GM13976 (cell line): Measurements from ENCODE around the gene TDRD1.

Experiments used
- DNase-seq: peaks from one replicate; pipeline ENCODE4 v3.0.0; 2012; ENCODE audit warnings: low spot score
- in situ Hi-C: fragments of 300-500 bp; cut with MboI; formaldehyde crosslinking; loops from one replicate; pipeline ENCODE4 v1.12.0; 2022; ENCODE audit warnings: low sequenced_read_pairs, mixed read lengths, inconsistent platforms; ENCODE audit not compliant: unreplicated experiment
- TF ChIP-seq, protein P1 (sequence below): IDR thresholded peaks from 2 replicates; pipeline ENCODE4 v1.5.1; 2012; ENCODE audit warnings: borderline replicate concordance, mild to moderate bottlenecking; ENCODE audit not compliant: insufficient read depth; ENCODE audit errors: extremely low read depth, missing control alignments, control extremely low read depth

The TDRD1 gene

DNA sequence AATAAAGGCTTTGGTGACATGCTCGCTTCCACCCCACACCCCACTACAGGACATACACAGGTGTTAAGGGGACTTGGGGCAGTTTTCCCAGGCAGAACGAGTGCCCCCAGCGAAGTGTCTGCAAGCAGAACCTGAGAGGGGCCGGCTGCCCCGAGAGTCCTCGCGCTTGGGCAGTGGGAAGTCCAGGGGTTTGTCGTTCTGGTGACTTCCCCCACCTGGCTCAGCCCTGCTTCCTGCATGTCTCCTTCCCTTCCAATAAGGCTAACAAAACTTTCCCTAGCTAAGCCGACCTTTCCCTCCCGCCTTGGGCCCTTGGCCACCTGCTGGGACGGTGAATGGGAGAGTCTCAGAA is 60.8 kb downstream of the TDRD1 start:
- TF ChIP-seq, protein P1, sequence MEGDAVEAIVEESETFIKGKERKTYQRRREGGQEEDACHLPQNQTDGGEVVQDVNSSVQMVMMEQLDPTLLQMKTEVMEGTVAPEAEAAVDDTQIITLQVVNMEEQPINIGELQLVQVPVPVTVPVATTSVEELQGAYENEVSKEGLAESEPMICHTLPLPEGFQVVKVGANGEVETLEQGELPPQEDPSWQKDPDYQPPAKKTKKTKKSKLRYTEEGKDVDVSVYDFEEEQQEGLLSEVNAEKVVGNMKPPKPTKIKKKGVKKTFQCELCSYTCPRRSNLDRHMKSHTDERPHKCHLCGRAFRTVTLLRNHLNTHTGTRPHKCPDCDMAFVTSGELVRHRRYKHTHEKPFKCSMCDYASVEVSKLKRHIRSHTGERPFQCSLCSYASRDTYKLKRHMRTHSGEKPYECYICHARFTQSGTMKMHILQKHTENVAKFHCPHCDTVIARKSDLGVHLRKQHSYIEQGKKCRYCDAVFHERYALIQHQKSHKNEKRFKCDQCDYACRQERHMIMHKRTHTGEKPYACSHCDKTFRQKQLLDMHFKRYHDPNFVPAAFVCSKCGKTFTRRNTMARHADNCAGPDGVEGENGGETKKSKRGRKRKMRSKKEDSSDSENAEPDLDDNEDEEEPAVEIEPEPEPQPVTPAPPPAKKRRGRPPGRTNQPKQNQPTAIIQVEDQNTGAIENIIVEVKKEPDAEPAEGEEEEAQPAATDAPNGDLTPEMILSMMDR: no peak
- in situ Hi-C loops: no loop called here
- no peak for DNase-seq

DNA sequence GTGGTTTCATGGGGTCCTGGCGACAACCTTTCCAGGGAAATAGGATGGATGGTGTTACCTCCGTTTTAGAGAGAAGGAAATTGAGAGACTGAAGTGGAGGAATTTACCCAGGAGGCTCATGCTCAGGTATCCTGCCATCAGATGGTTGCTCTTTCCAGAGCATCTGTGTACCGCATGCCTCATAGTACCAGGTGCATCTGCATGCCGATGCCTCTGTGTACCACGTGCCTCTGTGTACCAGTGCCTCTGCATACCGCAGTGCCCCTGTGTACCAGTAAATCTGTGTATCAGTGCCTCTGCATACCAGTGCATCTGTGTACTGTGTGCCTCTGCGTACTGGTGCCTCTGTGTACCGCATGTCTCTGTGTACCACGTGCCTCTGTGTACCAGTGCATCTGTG is 63.1 kb downstream of the TDRD1 start:
- TF ChIP-seq, protein P1: no peak
- no peak for DNase-seq
- in situ Hi-C loops: no loop called here

DNA sequence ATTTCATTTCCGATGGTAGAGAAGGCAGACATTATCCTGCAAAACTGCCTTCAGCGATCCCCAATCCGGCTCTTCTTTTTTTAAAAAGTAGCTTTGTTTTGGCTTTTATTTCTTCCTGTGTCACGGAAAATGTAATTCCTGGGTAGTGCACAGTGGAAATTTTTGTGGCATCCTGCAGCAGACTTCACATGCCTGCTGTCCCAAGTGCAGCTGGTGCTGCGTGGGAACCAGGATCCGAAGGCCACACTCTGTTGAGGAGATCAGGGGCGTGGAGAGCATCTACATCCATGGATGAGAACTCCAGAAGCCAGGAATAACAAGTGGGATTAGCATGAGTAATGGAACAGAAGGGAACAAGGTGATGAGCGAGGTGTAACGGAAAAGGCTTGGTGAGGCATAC is 64.5 kb downstream of the TDRD1 start:
- in situ Hi-C loops: no loop called here
- TF ChIP-seq, protein P1: no peak
- no peak for DNase-seq

DNA sequence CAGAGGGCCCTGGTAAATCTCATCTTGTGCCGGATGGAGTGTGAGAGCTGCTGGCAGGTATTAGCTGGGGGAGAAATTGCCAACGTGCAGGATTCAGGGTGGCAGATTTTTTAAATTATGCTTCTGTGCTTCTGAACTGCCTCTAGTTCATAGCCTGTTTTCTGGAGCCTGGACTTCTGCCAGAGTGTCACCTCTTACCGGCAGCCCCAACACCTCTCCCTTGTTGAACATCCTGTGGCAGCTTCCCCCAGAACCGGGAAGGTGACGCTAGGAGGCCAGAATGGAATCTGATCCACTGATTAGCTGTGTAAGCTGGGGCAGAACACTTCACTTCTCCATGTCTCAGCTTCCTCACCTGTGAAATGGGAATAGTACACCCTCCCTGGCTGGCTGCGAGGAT is 65.0 kb downstream of the TDRD1 start:
- in situ Hi-C loops: no loop called here
- no peak for DNase-seq
- TF ChIP-seq, protein P1: no peak

DNA sequence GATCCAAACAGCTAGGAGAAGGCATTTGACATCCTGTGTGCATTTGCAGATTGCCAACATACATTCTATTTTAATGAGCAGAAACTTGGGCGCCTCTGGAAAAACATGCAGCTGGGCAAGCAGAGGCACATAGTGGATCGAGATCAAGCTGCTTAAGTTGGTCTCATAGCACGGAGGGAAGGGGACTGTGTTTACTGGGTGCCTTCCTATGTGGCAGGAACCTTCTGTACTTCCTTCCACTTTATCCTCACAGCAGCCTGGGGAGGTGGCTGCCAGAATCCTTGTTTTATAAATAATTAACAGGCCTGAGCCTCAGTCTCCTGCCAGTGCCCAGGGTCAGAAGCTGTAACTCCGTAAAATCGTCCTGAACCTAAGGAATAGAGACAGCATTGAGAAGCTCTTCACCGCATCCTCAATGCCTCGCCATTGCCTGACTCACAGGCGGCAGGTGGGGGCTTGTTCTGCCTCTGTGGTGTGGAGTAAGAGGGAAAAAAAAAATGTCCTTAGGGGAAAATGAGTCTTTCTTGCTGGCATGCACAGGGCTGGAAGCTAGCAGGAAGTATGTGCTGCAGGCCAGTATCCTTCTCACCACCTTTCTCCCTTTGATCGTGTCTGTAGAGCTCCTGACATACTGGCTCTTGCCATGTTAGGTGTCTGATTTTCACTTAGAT is 66.1 kb downstream of the TDRD1 start:
- TF ChIP-seq, protein P1: no peak
- no peak for DNase-seq
- in situ Hi-C loops: no loop called here

DNA sequence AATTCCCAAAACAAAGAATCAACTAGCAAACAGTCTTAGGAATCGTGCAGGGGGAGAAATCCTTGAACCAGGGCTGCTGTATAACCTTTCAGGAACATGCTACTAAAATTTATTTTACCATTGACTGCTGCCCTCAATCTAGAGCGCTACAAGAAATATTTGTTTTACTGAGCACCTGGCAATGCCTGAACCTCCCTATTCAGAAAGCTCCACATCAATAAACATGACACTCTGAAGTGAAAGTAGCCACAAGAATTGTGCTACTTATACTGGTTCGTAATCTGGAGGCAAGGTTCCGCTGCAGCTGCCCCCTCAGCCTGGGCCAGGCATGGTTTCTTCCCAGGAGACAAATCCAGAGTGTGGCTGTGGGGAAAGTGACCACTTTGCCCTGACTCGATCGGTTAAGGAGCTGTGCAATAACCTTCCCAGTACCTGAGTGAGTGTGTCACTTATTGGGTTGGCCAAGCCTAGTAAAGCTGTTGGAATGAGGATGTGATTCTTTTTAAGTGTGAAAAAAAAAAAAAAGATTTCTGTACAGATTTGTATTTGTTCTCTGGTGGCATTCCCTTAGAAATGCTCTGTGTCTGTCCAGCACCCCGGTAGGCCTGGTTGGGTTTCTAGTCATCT is 67.6 kb downstream of the TDRD1 start:
- no peak for DNase-seq
- TF ChIP-seq, protein P1: no peak
- in situ Hi-C loops: no loop called here
